CD4-positive, alpha-beta T cell treated with Interleukin-4 for 4 hours (primary cell): ENCODE measurements around the gene KRTAP6-1.

ENCODE experiments used
- DNase-seq: peaks from one replicate; pipeline ENCODE4 v3.0.0-alpha.2; 2020

KRTAP6-1 gene

DNA sequence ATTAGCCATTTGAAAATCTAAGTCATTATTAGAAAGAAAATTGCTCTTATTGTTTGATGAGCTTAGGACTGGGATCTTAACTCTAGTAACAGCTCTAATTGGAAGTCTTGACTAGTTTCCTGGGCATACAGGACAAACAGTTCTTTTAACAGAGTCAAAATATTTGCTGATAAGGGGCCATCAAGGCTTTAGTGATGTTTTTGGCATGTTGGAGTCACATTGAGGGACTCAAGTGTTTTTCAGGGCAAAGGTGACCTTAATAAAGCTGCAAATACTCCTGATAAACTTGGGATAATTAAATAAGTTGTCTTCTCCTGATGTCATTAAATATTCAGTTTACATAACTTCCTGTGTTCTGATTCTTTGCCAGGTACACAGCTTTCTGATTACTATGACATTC, 46.1 kb downstream of the KRTAP6-1 start:
- no peak for DNase-seq

DNA sequence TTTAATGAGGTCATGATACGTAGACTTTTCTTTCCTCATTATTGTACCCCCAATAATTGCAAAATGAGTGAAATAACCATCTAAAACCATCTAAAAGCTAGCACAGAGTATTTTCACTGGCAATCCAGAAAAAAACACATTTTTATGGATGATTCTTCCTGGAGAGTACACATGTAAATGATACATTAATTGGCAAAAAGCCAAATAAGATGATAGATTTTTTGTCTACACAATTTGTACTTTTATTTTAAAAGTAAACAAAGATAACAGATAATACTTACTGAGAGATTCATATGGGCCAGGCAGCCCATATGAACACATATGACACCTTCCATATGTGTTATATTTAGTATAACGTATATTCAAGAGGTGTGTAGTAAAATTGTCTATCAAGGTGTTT, 50.1 kb downstream of the KRTAP6-1 start:
- DNase-seq: no peak
